ENCODE measurements around the gene SEPTIN1.
"Not testable (repeated sequence)": the region's sequence is repeated elsewhere in the genome, so short reads cannot be mapped to it uniquely, and the experiment has no call there.

The SEPTIN1 gene

DNA sequence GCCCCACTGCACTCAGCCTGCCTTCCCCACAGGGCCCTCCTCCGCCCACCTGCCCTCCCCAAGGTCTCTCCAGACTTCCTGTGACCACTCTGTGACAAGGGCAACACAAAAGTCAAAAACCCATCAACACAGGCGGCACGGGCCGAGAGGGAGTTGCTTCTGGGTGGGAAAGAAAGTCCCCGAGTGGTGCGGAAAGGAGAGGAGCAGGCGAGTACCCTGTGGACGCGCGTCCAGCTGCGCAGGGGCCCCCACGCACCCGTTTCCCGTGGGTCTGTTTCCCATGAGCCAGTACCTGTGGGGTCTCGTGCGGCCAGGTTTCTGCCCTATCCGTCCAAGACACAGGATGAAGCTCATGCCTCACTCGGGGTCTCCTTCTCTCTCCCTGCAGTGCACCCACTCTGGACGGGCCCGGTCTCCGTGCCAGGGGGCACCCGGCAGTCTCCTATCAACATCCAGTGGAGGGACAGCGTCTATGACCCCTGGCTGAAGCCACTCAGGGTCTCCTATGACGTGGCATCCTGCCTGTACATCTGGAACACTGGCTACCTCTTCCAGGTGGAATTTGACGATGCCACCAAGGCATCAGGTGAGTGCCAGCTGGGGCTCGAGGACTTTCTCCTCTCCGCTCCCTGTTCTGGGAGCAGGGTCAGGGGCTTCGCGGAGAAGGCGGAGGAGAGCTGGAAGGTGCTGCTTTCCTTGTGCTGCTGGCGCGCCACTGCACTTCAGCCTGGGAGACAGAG lies 39.4 kb downstream of the SEPTIN1 start:
- Histone ChIP-seq H3K9ac (ENCODE audit: low read length in 5 of 5) (no peak overlapping the region), H3K4me1 (ENCODE audit: control insufficient read depth in 5 of 5, insufficient read depth in 5 of 5, low read length in 5 of 5) (peaks cover 0 to 3% (median 0%) of the 10 kb centered on the region in 5 donors), H3K27ac (ENCODE audit: low read depth, low read length) (no peak overlapping the region), H3K4me3 (ENCODE audit: low read depth in 1 of 5, low read length in 5 of 5) (no peak overlapping the region), H3K36me3 (ENCODE audit: control insufficient read depth in 5 of 5, insufficient read depth in 5 of 5, low read length in 5 of 5) (no peaks in the 10 kb centered on the region), H3K9me3 (ENCODE audit: control insufficient read depth in 5 of 5, low read length in 5 of 5) (no peaks in the 10 kb centered on the region), H3K27me3 (ENCODE audit: control insufficient read depth in 5 of 5, insufficient read depth in 4 of 5, low read length in 5 of 5) (no peaks in the 10 kb centered on the region)

DNA sequence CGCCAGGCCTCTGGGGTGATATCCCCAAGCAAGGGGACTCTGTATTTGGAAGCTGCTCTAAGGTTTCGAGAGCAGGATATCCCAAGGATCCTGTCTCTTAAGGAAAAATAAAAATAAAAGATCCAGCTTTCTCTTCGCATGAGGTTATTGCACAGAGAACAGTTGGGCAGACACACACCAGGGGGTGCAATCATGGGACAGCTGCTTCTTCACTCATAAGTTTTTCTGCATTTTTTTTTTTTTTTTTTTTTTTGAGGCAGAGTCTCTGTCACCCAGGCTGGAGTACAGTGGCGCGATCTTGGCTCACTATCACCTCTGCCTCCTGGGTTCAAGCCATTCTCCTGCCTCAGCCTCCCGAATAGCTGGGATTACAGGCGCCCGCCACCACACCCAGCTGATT lies 40.4 kb downstream of the SEPTIN1 start:
- not testable (repeated sequence) for H3K4me3 ChIP-seq (ENCODE audit: low read depth in 1 of 5, low read length in 5 of 5); H3K36me3 ChIP-seq (ENCODE audit: control insufficient read depth in 5 of 5, insufficient read depth in 5 of 5, low read length in 5 of 5); H3K9me3 ChIP-seq (ENCODE audit: control insufficient read depth in 5 of 5, low read length in 5 of 5); H3K27me3 ChIP-seq (ENCODE audit: control insufficient read depth in 5 of 5, insufficient read depth in 4 of 5, low read length in 5 of 5); H3K9ac ChIP-seq (ENCODE audit: low read length in 5 of 5); H3K4me1 ChIP-seq (ENCODE audit: control insufficient read depth in 5 of 5, insufficient read depth in 5 of 5, low read length in 5 of 5); H3K27ac ChIP-seq (ENCODE audit: low read depth, low read length)

DNA sequence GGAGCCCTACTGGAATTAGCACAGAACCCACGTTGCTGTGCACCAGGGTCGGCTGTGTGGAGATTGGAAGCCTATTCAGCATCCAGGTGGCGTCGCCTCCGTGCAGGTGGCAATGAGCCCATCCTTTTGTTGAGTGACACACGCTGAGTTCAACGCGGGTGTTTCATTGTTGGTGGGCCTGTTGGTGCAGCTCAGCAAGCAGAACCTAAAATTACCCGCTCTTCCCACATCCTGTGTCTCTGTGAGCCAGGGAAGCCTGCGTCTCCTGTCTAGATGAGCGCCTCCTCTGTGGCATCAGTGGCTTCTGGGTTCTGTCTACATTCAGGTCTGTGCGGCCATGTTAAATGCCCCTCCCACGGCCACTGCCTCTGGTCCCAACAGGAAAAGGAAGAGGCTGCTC lies 41.7 kb downstream of the SEPTIN1 start:
- no peak overlapping the region for H3K27ac ChIP-seq (ENCODE audit: low read depth, low read length)
- H3K9me3 ChIP-seq (ENCODE audit: control insufficient read depth in 5 of 5, low read length in 5 of 5): no peaks in the 10 kb centered on the region
- H3K27me3 ChIP-seq (ENCODE audit: control insufficient read depth in 5 of 5, insufficient read depth in 4 of 5, low read length in 5 of 5): no peaks in the 10 kb centered on the region
- H3K4me3 ChIP-seq (ENCODE audit: low read depth in 1 of 5, low read length in 5 of 5): no peak overlapping the region
- H3K36me3 ChIP-seq (ENCODE audit: control insufficient read depth in 5 of 5, insufficient read depth in 5 of 5, low read length in 5 of 5): no peaks in the 10 kb centered on the region
- H3K4me1 ChIP-seq (ENCODE audit: control insufficient read depth in 5 of 5, insufficient read depth in 5 of 5, low read length in 5 of 5): peaks cover 0 to 10% (median 5%) of the 10 kb centered on the region in 5 donors
- H3K9ac ChIP-seq (ENCODE audit: low read length in 5 of 5): no peak overlapping the region

DNA sequence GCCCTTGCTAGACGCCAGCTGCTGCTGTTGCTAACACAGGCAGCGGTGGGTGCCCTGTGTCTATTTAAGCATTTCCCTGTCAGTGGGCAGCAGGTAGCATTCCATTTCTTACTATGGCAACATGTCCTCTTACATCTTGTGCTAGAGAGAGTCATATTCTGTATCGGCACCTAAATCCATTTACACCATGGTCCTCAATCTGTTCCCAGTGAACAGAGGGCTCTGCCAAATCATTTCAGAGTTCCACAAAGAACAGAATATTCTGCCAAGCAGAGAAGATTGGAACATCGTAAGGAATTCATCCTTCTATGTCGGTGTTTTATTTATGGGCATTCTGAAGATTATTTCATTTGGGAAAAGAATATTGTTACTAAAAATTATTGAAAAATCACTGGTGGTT lies 43.6 kb downstream of the SEPTIN1 start:
- not testable (repeated sequence) for H3K27ac ChIP-seq (ENCODE audit: low read depth, low read length); H3K9me3 ChIP-seq (ENCODE audit: control insufficient read depth in 5 of 5, low read length in 5 of 5); H3K27me3 ChIP-seq (ENCODE audit: control insufficient read depth in 5 of 5, insufficient read depth in 4 of 5, low read length in 5 of 5); H3K36me3 ChIP-seq (ENCODE audit: control insufficient read depth in 5 of 5, insufficient read depth in 5 of 5, low read length in 5 of 5); H3K4me3 ChIP-seq (ENCODE audit: low read depth in 1 of 5, low read length in 5 of 5); H3K9ac ChIP-seq (ENCODE audit: low read length in 5 of 5)
- H3K4me1 ChIP-seq (ENCODE audit: control insufficient read depth in 5 of 5, insufficient read depth in 5 of 5, low read length in 5 of 5): peaks cover 0 to 14% (median 8%) of the 10 kb centered on the region in 5 donors

DNA sequence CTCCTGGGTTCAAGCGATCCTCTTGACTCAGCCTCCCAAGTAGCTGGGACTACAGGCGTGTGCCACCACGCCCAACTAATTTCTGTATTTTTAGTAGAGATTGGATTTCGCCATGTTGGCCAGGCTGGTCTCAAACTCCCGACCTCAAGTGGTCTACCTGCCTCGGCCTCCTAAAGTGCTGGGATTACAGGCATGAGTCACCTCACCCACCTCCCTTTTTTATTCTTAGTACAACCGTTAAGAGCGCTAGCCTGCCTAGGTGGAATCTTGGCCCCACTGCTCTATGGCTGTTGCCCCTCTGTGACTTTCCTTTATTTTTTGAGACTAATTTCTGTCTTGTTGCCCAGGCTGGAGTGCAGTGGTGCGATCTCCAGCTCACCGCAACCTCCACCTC lies 44.4 kb downstream of the SEPTIN1 start:
- H3K9ac ChIP-seq (ENCODE audit: low read length in 5 of 5); H3K9me3 ChIP-seq (ENCODE audit: control insufficient read depth in 5 of 5, low read length in 5 of 5); H3K27me3 ChIP-seq (ENCODE audit: control insufficient read depth in 5 of 5, insufficient read depth in 4 of 5, low read length in 5 of 5); H3K36me3 ChIP-seq (ENCODE audit: control insufficient read depth in 5 of 5, insufficient read depth in 5 of 5, low read length in 5 of 5); H3K27ac ChIP-seq (ENCODE audit: low read depth, low read length); H3K4me3 ChIP-seq (ENCODE audit: low read depth in 1 of 5, low read length in 5 of 5): not testable (repeated sequence)
- H3K4me1 ChIP-seq (ENCODE audit: control insufficient read depth in 5 of 5, insufficient read depth in 5 of 5, low read length in 5 of 5): peaks cover 0 to 14% (median 8%) of the 10 kb centered on the region in 5 donors

DNA sequence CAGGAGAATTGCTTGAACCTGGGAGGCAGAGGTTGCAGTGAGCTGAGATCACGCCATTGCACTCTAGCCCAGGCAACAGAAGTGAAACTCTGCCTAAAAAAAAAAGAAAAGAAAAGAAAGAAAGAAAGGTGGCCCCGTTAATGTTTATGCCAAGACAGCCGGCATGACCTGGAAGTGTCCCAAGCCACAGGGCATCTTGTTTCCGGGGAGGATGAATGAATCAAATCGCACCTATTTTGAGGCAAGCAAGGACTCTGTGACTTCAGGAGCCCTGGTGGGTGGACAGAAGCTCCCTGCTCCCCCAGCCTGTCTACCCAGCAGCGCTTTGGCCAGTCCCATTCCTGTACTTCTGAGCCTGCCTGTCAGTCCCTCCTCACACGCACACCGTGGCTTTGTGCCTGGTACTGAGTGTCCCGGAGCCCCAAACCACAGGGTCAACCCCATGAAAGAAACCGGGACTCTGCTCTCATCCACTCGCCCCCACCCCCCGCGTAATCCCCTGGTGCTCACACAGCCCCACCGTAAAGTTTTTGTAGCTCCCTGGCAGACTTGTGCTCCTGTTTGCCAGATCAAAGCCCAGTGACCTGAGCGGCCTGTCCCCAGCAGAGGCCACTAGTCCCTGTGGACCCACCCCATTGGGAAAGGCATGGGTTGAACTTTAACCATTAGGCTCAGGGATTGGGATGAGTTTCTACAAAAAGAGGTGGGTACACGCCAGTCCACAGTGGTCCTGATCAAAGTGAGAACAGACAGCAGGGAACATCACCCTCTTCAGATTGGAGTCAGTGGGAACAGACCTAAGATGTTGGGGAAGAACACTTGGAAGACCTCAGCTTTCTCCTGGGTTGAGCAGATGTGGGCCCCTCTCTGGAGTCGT lies 46.5 kb downstream of the SEPTIN1 start:
- Histone ChIP-seq H3K4me3 (ENCODE audit: low read depth in 1 of 5, low read length in 5 of 5) (peak overlapping the region; percentile 64 to 77 (median 70)), H3K36me3 (ENCODE audit: control insufficient read depth in 5 of 5, insufficient read depth in 5 of 5, low read length in 5 of 5) (no peaks in the 10 kb centered on the region), H3K4me1 (ENCODE audit: control insufficient read depth in 5 of 5, insufficient read depth in 5 of 5, low read length in 5 of 5) (peaks cover 0 to 14% (median 8%) of the 10 kb centered on the region in 5 donors), H3K9me3 (ENCODE audit: control insufficient read depth in 5 of 5, low read length in 5 of 5) (no peaks in the 10 kb centered on the region), H3K27ac (ENCODE audit: low read depth, low read length) (peak overlapping the region; percentile 60), H3K27me3 (ENCODE audit: control insufficient read depth in 5 of 5, insufficient read depth in 4 of 5, low read length in 5 of 5) (no peaks in the 10 kb centered on the region), H3K9ac (ENCODE audit: low read length in 5 of 5) (peak overlapping the region in 3 of 5 donors; percentile 58 to 79 (median 64))

DNA sequence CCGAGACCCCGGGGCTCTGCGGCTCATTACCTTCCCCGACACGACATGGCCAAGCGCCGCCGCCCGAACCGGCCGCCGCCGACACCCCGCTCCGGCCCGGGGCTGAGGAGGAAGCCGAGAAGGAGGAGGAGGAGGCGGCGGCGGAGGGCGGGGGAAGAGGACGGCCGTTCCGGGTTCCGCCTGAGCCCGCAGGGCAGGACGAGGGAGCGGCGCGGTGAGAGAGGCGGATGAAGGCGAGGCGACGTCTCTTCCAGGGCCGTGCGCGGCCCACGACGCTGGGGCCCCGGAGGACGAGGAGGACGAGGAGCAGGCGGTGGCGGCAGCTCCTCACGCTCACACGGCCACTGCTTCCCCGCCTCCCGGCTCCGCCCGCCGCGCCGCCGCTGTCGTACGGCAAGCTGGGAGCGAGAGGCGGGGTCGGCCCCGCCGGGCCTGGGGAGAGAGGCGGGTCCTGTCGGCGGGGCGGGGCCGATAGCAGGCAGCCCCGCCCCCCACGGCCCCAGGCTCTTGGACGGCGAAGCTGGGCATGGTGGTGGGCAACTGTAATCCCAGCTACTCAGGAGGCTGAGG lies 47.2 kb downstream of the SEPTIN1 start:
- peak overlapping the region in 3 of 5 donors; percentile 58 to 86 (median 79) for H3K9ac ChIP-seq (ENCODE audit: low read length in 5 of 5)
- peaks cover 0 to 14% (median 8%) of the 10 kb centered on the region in 5 donors for H3K4me1 ChIP-seq (ENCODE audit: control insufficient read depth in 5 of 5, insufficient read depth in 5 of 5, low read length in 5 of 5)
- peak overlapping the region; percentile 60 for H3K27ac ChIP-seq (ENCODE audit: low read depth, low read length)
- H3K4me3 ChIP-seq (ENCODE audit: low read depth in 1 of 5, low read length in 5 of 5): peak overlapping the region; percentile 64 to 77 (median 70)
- H3K36me3 ChIP-seq (ENCODE audit: control insufficient read depth in 5 of 5, insufficient read depth in 5 of 5, low read length in 5 of 5); H3K9me3 ChIP-seq (ENCODE audit: control insufficient read depth in 5 of 5, low read length in 5 of 5); H3K27me3 ChIP-seq (ENCODE audit: control insufficient read depth in 5 of 5, insufficient read depth in 4 of 5, low read length in 5 of 5): not testable (repeated sequence)

DNA sequence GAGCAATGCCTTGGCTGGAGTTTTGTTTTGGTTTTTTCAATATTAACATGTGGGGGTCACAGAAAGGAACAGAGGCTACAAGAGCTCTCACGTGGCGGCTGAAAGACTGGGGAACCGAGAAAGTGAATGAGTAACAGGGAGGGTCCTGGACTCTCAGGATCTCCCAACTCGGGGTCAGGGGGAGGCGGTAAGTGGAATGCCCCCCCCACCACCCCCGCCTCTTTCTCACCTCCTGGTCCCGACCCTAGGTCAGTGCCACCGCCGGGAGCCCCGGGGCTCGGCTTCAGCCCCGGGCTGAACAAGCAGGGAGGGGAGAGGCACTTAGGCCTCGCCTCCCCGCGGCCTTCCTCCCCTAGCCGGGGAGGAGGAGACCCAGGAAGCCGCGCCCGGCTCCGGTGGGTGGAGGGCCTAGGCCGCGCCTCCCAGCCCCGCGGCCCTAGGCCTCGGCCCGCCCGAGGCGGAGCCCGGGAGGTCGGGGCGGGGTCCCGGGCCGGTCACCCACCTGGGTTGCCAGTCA lies 47.8 kb downstream of the SEPTIN1 start:
- H3K4me1 ChIP-seq (ENCODE audit: control insufficient read depth in 5 of 5, insufficient read depth in 5 of 5, low read length in 5 of 5): peaks cover 0 to 14% (median 8%) of the 10 kb centered on the region in 5 donors
- not testable (repeated sequence) for H3K27me3 ChIP-seq (ENCODE audit: control insufficient read depth in 5 of 5, insufficient read depth in 4 of 5, low read length in 5 of 5); H3K9me3 ChIP-seq (ENCODE audit: control insufficient read depth in 5 of 5, low read length in 5 of 5); H3K36me3 ChIP-seq (ENCODE audit: control insufficient read depth in 5 of 5, insufficient read depth in 5 of 5, low read length in 5 of 5)
- peak overlapping the region in 3 of 5 donors; percentile 56 to 66 (median 58) for H3K9ac ChIP-seq (ENCODE audit: low read length in 5 of 5)
- peak overlapping the region; percentile 62 to 77 (median 68) for H3K4me3 ChIP-seq (ENCODE audit: low read depth in 1 of 5, low read length in 5 of 5)
- H3K27ac ChIP-seq (ENCODE audit: low read depth, low read length): peak overlapping the region; percentile 46

All from subcutaneous abdominal adipose tissue (tissue), 5 donors.